Kasumi-1 (cell line): ENCODE data around the gene IMPA2.
A peak's percentile ranks its signal among the peaks of the same experiment; 100 is the strongest.
"Not testable (repeated sequence)": the region's sequence is repeated elsewhere in the genome, so short reads cannot be mapped to it uniquely, and the experiment has no call there.

Experiments
- DNase-seq, 2 experiments: peaks; one replicate each; lab custom pipeline; 2025; lab: John Stamatoyannopoulos, UW

IMPA2 gene

DNA sequence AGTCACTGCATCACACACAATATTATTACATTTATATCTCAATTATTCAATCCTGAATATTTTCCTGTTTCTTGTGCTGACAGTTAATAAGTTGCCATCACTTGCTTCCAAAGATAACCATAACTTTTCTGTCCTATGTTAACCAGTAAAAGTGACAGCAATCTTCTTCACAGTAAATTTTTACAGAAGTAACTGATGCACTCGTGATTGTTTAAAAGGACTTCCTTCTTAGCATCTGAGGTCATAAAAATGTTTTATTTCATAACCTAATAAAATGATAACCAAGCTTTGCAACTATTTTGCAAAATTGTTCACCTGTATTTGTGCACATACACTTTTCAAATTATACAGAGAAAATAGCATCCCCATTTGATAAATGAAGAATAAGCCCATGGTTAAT, 91.7 kb downstream of the IMPA2 start:
- DNase-seq = no peak

DNA sequence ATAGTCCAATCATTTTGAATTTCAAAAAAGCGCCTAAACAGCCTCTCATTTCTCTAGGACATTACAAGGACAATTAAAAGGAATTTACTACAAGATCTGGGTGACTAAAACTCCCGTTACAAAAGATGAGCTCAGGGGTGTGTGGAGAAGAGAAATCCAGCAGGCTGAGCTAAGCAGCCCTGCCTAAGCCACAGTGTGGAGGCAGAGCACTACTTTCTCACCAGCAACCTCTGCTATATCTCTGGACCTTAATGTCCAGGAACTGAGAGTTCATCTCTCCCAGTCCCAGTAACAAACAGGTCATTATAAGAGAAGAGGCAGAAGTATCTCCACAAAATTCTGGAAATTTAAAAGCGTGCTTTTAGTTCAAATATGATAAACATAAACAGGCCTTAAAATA, 93.4 kb downstream of the IMPA2 start:
- DNase-seq = no peak

DNA sequence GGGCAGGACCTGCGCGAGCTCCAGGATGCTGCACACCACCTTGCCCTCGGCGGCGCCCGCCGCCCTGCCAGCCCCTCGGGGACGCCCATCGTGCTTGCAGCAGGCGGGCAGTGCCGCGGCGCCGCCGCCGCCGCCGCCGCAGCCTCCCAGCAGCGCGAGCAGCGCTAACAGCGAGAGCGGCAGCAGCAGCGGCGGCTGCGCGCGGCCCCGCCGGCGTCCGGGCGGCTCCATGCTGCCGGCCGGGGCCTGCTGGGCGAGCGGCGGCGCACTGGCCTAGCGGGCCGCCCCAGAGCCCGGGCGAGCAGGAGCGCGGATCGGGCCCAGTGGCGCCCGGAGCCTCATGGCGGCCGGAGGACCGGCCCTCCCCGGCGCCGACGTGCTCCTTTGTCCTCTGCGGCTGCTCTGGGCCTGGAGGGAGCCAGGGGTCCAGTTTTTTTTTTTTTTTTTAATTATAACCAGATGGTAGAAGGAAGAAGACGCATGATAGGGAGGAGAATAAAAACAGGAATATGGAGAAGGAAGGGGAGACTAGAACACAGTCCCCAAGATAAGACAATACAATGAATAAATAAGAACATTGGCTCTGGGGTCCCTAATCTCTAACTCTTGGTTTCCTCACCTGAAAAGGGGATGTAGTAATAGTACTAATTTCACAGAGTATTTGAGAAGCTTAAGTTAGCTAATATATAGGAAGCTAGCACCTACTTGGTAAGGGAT, 95.3 kb downstream of the IMPA2 start:
- peak in 1 of 2 experiments; percentile 20 for DNase-seq

DNA sequence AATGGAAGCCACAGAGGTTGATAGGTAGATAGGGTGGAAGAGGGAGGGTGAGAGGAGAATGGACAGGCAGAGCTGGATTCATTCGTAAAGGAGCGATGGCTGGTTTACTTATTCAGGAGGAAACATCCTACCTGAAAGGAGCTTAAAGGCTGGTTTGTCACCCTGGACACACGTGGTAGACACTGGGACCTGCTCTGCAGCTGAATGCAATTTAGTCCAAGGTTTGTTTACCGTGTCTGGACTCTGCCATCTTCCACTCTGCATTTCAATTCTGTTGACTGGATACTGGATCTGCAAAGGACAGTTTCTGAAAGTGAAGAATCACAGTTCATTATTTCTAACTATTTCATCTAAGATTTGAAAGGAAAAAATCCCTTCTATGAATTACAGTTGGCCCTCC, 96.7 kb downstream of the IMPA2 start:
- DNase-seq = not testable (repeated sequence)

DNA sequence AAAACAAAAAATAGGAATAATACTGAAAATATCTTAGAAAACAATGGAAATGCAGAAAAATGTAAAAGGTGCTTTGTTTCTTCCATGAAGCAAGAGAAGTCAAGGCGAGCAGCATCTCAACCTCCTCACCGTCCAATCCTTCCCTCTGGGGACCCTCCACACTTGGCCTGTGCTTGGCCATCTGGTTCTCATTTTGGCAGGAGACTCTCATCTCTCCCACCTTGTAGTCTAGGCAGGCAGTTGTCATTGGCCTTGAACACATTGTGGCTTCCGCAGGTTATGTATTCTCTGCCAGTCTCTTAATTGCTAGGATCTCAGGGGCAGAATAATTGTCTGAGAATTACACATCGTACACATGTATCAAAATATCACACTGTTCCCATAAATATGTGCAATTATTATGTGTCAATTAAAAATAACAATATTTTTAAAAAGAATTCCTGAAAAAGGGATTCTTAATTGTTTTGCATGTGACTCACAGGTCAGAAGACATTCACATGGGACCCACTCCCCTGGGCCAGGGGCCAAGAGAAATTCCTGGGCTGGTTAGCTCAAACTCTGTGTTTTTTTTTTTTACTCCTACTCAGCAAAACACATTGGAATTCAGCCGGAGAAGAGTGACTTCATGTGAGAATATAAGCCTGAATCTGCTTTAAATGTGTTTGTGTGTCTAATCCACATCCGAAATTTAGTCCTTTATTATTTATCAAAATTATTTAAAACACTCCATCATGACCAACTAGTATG, 98.4 kb downstream of the IMPA2 start:
- DNase-seq = no peak
